HepG2 (cell line): ENCODE results near the gene VPS25. TPM values are rescaled to one million over a fixed set of nuclear protein-coding genes. Genes with fewer than 3 reads are reported as not detected.

Experiments
- AKNA ChIP-seq: sonication (generic); formaldehyde crosslinking; IDR thresholded peaks from 2 replicates; pipeline ENCODE4 v1.4.0; 2020; ENCODE audit warnings: missing genetic modification reagents, borderline replicate concordance
- ARID2 ChIP-seq: sonication (generic); formaldehyde crosslinking; IDR thresholded peaks from 2 replicates; pipeline ENCODE4 v1.8.1; 2022; ENCODE audit warnings: mild to moderate bottlenecking, missing genetic modification reagents, borderline replicate concordance
- ATRX ChIP-seq: sonication (generic); formaldehyde crosslinking; IDR thresholded peaks from 2 replicates; pipeline ENCODE4 v1.4.0; 2020; ENCODE audit warnings: missing genetic modification reagents, borderline replicate concordance
- CAMTA2 ChIP-seq: sonication (generic); formaldehyde crosslinking; IDR thresholded peaks from 2 replicates; pipeline ENCODE4 v1.4.0; 2020; ENCODE audit warnings: mild to moderate bottlenecking, missing genetic modification reagents, borderline replicate concordance
- FOSL1 ChIP-seq: sonication (generic); formaldehyde crosslinking; IDR thresholded peaks from 2 replicates; pipeline ENCODE4 v1.9.0; 2021; ENCODE audit warnings: missing genetic modification reagents, borderline replicate concordance
- HDAC2 ChIP-seq: sonication (generic); formaldehyde crosslinking; IDR thresholded peaks from 2 replicates; pipeline ENCODE4 v1.4.0; 2020; ENCODE audit warnings: missing genetic modification reagents
- HES4 ChIP-seq: sonication (generic); formaldehyde crosslinking; IDR thresholded peaks from 2 replicates; pipeline ENCODE4 v1.9.0; 2021; ENCODE audit warnings: mild to moderate bottlenecking, missing genetic modification reagents, borderline replicate concordance
- MEIS1 ChIP-seq: sonication (generic); formaldehyde crosslinking; IDR thresholded peaks from 2 replicates; pipeline ENCODE4 v1.9.0; 2021; ENCODE audit warnings: mild to moderate bottlenecking, missing genetic modification reagents, moderate library complexity, borderline replicate concordance
- NONO ChIP-seq, 2 experiments: fragments of 450-650 bp in 1 of 2; sonication (generic) in 1 of 2; formaldehyde crosslinking in 1 of 2; IDR thresholded peaks in 1 of 2; conservative IDR thresholded peaks in 1 of 2; 2 replicates each; pipeline versions ENCODE4 v1.6.1 to v1.8.0; 2017 to 2022; ENCODE audit warnings: mild to moderate bottlenecking in 1 of 2, missing genetic modification reagents in 1 of 2, moderate library complexity in 1 of 2
- POLR2AphosphoS2 ChIP-seq: IDR thresholded peaks from 2 replicates; pipeline ENCODE4 v1.6.1; 2011; ENCODE audit warnings: low read depth, low read length, improper control_type of control experiment
- TRIM24 ChIP-seq: sonication (generic); formaldehyde crosslinking; IDR thresholded peaks from 2 replicates; pipeline ENCODE4 v1.8.0; 2022; ENCODE audit warnings: mild to moderate bottlenecking, missing genetic modification reagents
- ZBTB37 ChIP-seq: sonication (generic); formaldehyde crosslinking; IDR thresholded peaks from 2 replicates; pipeline ENCODE4 v1.4.0; 2020; ENCODE audit warnings: mild to moderate bottlenecking, missing genetic modification reagents
- ZMYM2 ChIP-seq: sonication (generic); formaldehyde crosslinking; IDR thresholded peaks from 2 replicates; pipeline ENCODE4 v1.8.0; 2022; ENCODE audit warnings: mild to moderate bottlenecking, missing genetic modification reagents
- ZNF18 ChIP-seq: sonication (generic); formaldehyde crosslinking; IDR thresholded peaks from 2 replicates; pipeline ENCODE4 v1.8.0; 2022; ENCODE audit warnings: mild to moderate bottlenecking, missing genetic modification reagents; ENCODE audit not compliant: insufficient replicate concordance
- ZNF383 ChIP-seq: sonication (generic); formaldehyde crosslinking; IDR thresholded peaks from 2 replicates; pipeline ENCODE4 v1.4.0; 2020; ENCODE audit warnings: missing genetic modification reagents, mild to moderate bottlenecking, borderline replicate concordance
- ZNF468 ChIP-seq: sonication (generic); formaldehyde crosslinking; IDR thresholded peaks from 2 replicates; pipeline ENCODE4 v1.8.0; 2022; ENCODE audit warnings: mild to moderate bottlenecking, moderate library complexity, missing genetic modification reagents
- ZNF605 ChIP-seq: sonication (generic); formaldehyde crosslinking; IDR thresholded peaks from 2 replicates; pipeline ENCODE4 v1.8.0; 2022; ENCODE audit warnings: mild to moderate bottlenecking, missing genetic modification reagents
- ZNF644 ChIP-seq: IDR thresholded peaks from 2 replicates; pipeline ENCODE4 v1.6.1; 2016; ENCODE audit warnings: low read depth
- polyA plus RNA-seq, 8 experiments: library from polyadenylated mRNA; depleted of rRNA in 3 of 8; stranded (reverse) in 7 of 8; unstranded in 1 of 8; fragments of >200 nt; fragmentation: Illumina TruSeq in 4 of 8; extraction: Trizol in 4 of 8; gene quantifications; 2 replicates each; pipeline versions ENCODE4 v1.2.1 to v1.2.3, GENCODE V29; 2011 to 2016; ENCODE audit warnings: low read depth in 4 of 8, missing spikeins in 1 of 8, mixed read lengths in 1 of 8; ENCODE audit not compliant: insufficient read depth in 1 of 8
- total RNA-seq, 5 experiments: library from RNA; depleted of rRNA; stranded (reverse); fragments of >200 nt; fragmentation: Illumina TruSeq; extraction: Trizol; gene quantifications; 2 replicates each; pipeline ENCODE4 v1.2.3, GENCODE V29; 2016; ENCODE audit warnings: low read depth in 1 of 5

The VPS25 gene
- total and polyA plus RNA-seq, 2 of the 13 experiments (the other 11 are each of a cell fraction or from before 2014, with no cell fraction given), result 161 to 249 TPM

GRCh38 chr17:42779936-42780850, 6.9 kb downstream of the VPS25 start, which contains the start of gene WNK4 (continued):
- TF ChIP-seq HDAC2 (CRISPR knock-in tag) (peak; percentile 88), ATRX (CRISPR knock-in tag) (no peak), ZNF605 (CRISPR knock-in tag) (peak; percentile 43; the same call in 1 of the 2 replicates), NONO (IDR thresholded peaks at IDR 0.05) (no peak), NONO (CRISPR knock-in tag; conservative IDR thresholded peaks at IDR 0.05) (peak; percentile 56), ZNF18 (CRISPR knock-in tag) (no peak), FOSL1 (no peak), ZNF383 (0 out of 2 replicates have a peak, but pooled peaks have one; percentile 5), ZBTB37 (CRISPR knock-in tag) (peak; percentile 75; the same call in 1 of the 2 replicates), ZNF468 (CRISPR knock-in tag) (no peak), TRIM24 (CRISPR knock-in tag) (no peak), ARID2 (peak; percentile 77; the same call in 1 of the 2 replicates), CAMTA2 (CRISPR knock-in tag) (no peak), MEIS1 (CRISPR knock-in tag) (peak; percentile 54; the same call in 1 of the 2 replicates), ZMYM2 (CRISPR knock-in tag) (no peak), HES4 (CRISPR knock-in tag) (peak; percentile 91), POLR2AphosphoS2 (no peak), ZNF644 (peak; percentile 64), AKNA (no peak)
